A204.1 (cell line): ENCODE results near the gene RASA3.
"Not testable (repeated sequence)": the region's sequence is repeated elsewhere in the genome, so short reads cannot be mapped to it uniquely, and the experiment has no call there.

Experiments
- FAIRE-seq: peaks from 2 replicates; lab custom pipeline; 2012; peaks lifted over from hg19 to GRCh38; lab: Jason Lieb, UNC

Gene RASA3

GRCh38 chr13:114079601-114080536, 52.6 kb downstream of the RASA3 start:
- FAIRE-seq, result no peak

DNA sequence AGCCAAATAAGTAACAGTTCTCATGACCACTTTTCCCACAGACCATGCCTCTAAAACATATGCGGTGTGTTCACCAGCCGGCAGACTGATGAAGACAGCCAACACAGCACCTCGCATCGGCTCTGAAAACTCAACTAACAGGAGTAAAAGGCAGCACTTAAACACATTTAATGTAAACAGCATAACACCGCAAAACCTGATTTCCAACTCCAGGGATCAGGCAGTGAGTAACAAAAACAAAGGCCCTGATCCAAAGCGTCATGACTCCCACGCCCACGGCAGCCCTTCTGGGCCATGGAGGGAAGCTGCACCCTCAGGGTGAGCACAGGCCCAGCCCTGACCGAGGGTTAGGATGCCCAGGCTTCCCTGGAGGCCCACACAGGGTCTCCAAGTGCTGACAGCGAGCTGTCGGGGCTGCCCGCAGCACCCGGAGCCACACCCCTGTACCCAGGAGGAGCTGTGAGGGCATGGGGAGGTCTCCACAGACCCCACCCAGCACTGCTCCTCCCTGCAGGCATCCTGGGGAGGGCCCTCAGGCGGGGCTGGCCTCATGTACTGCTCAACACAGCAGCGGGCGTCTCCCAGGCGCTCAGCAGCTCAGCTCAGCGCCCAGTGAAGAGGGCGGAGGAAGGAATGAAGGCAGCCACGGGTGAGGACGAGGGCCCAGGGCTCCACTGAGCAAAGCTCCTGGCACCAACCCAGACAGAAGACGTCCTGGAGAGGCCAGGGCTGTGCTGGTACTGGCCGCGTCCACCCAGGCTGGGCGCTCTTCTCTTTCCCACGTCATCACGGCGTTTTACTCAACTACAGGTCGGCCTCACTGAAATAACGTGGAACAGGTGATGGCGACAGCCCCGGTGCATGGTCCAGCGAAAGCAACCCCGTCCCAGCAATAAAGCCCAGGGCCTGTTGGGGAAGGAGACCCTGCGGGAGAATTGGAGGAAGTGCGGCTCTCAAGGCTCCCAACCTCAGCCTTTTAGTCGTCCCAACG, 53.7 kb downstream of the RASA3 start:
- no peak for FAIRE-seq

- FAIRE-seq, result no peak
Observed at GRCh38 chr13:114077933-114078325, 54.5 kb downstream of the RASA3 start.

- no peak for FAIRE-seq
Observed at GRCh38 chr13:114077099-114077932, 55.1 kb downstream of the RASA3 start.

- no peak for FAIRE-seq
Observed at GRCh38 chr13:114076329-114077090, 55.9 kb downstream of the RASA3 start.

DNA sequence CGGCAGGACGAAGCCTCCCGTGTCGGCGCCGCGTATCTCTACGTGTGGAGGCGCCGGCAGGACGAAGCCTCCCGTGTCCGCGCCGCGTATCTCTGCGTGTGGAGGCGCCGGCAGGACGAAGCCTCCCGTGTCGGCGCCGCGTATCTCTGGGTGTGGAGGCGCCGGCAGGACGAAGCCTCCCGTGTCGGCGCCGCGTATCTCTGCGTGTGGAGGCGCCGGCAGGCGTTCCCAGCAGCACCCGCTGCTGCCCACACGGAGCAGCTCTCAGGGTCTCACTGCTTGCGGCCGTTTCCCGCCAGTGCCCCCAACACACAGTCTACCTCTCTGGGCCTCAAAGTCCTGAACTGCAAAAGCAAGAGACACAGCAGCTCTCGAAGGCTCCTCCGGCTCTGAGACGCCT, 56.6 kb downstream of the RASA3 start:
- FAIRE-seq, result not testable (repeated sequence)

GRCh38 chr13:114074671-114075315, 57.6 kb downstream of the RASA3 start:
- no peak for FAIRE-seq

- no peak for FAIRE-seq
Observed at GRCh38 chr13:114073881-114074612, 58.4 kb downstream of the RASA3 start.

- FAIRE-seq, result no peak
Observed at GRCh38 chr13:114072421-114072820, 60.0 kb downstream of the RASA3 start.

DNA sequence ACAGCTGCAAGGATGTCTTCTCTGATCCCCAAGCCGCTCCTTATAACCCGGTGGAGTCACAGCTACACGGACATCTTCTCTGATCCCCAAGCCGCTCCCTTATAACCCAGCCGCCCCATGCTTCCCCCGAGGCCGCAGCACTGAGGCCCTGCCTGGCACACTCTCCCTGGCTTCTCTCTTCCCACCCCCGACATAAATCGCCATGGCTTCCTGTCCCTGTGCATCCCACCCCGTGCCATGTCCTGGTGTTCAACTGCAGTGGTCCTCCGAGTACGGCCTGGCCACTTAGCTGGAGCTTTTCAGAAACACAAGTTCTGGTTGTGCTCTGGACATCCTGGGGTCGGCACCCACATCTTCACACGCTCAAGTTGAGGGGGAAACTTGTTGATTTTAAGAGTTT, 60.4 kb downstream of the RASA3 start:
- FAIRE-seq, result no peak

DNA sequence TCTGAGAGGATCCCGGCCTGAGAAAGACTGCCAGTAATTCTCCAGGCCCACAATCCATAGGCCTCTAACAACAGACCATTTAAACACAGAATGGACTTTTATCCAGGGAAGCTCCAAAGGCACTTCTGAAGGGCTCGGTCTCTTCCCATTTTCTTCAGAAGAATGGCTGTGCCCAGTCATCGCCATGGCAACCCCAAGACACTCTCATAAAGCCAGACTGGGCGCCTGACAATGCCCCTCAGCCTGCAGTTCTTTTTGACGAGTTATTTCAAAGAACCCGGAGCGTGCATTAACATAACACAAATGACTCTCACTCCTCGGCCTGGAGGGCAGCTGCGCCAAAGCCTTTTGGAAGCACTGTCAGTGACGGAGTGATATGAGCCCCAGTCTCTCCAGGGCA, 61.0 kb downstream of the RASA3 start:
- no peak for FAIRE-seq

- no peak for FAIRE-seq
Observed at GRCh38 chr13:114070098-114070799, 62.2 kb downstream of the RASA3 start.

DNA sequence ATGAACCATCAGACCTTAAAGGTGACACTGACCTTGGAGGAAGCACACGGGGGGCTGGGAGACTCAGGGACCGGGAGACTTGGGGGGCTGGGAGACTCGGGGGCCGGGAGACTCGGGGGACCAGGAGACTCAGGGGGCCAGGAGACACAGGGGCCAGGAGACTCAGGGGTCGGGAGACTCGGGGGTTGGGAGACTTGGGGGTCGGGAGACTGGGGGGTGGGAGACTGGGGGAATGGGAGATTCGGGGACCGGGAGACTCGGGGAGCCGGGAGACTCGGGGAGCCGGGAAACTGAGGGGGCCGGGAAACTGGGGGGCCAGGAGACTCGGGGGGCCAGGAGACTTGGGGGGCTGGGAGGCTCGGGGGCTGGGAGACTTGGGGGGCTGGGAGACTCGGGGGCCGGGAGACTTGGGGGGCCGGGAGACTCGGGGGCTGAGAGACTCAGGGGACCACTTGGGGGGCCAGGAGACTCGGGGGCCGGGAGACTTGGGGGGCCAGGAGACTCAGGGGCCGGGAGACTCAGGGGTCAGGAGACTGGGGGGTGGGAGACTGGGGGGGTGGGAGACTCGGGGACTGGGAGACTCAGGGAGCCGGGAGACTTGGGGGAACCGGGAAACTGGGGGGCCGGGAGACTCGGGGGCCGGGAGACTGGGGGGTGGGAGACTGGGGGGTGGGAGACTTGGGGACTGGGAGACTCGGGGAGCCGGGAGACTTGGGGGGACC, 62.9 kb downstream of the RASA3 start:
- no peak for FAIRE-seq

DNA sequence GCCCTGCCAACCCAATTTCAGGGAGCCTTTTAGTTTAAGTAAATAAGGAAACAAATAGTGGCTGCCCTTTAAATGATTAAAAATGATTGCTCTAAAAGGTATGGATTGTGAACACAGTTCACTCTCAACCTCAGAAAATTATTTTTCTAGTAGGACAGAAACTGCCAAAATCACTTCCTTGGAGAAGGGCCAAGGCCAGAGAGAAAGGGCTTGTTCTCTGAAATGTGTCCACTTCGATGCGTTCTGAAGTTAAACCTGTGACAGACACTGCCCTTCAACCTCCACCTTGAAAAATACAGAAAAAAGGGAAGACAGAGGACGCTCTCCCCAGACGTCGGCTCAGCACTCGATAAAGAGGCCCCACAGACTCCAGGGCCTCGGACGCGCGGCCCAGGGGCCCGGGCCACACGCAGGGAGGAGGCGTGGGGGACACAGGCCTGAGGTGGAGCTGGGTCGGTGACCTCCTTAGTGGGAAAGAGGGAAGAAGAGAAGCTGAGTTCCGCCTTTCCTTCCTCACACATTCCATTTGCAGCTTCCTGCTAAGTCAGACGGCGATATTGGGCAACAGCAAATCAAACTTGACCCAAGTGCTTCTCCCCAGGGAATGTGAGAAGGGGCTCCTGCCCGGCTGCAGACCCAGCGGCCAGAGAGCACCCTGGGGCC, 63.6 kb downstream of the RASA3 start:
- no peak for FAIRE-seq

DNA sequence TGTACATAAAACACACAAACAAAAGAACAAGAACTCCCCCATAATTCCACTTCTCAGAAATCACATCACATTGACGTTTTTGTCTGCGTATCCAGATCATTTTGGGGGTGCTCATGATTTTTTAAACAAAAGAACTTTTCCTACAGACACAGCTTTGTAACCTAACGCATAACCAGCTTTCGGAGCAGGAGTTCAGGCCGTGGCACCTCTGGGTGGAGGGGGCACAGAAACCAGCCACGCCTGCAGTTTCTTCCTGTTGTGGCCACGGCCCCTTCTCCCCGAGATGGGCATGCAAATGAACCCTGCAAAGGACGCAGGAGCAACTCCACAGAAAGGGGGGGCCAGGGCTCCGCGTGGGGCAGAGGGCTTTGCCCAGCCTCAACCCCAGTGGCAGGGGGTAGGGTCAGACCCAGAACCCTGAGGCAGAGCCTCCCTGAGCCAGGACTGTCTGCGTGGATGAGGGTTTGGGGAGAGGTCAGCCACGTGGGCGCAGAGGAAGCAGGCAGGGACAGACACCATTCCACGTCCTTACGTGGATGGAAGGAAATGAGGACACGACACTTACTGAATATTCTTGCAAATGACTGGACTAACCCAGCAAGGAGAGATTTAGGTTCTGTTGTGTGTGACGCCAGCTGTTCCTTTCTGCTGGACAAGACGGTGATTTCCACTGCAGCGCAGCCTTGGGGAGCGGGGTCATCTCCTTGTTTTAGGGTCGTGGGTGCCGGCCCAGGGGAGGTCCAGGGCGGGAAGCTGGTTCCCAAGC, 64.4 kb downstream of the RASA3 start:
- FAIRE-seq, result no peak

DNA sequence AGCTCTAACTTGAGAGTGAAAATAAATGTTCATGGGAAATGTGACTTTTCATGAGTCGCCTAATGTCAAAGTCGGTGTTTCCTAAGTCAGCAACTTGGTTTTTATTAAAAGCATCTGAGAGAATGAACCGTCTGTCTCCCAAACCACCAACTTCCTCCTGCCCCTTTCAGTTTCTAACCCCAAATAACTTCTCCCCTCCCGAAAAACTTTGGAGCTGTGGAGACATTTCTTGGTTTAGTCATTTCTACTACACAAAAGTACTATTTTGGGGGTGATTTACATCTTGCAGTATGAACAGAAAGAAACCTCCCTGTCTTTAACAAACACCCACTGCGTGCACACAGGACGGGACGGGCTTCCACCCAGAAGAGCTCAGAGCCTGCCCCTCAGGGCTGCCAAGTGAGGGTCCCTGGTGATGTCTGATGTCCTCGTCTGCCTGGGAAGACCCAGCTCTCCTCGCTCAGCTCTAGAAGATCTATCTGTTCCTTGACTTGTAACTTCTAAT, 65.0 kb downstream of the RASA3 start:
- FAIRE-seq, result peak; percentile 59

DNA sequence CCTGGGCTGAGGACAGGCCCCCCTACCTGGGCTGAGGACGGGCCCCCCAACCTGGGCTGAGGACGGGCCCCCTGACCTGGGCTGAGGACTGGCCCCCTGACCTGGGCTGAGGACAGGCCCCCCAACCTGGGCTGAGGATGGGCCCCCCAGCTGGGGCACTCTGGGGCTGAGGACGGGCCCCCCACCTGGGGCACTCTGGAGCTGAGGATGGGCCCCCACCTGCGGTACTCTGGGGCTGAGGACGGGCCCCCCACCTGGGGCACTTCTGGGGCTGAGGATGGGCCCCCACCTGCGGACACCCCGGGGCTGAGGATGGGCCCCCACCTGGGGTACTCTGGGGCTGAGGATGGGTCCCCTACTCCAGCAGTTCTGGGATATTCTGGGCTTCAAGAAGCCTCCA, 65.5 kb downstream of the RASA3 start:
- no peak for FAIRE-seq
